Measurements from ENCODE around the gene DIAPH2. TPM values are rescaled to one million over a fixed set of nuclear protein-coding genes. Genes with fewer than 3 reads are reported as not detected.
"Not testable (repeated sequence)": the region's sequence is repeated elsewhere in the genome, so short reads cannot be mapped to it uniquely, and the experiment has no call there.

DIAPH2 gene
- total RNA-seq, 4 donors from 2014 or later: 41.8 to 64.5 (median 54.5) TPM

DNA sequence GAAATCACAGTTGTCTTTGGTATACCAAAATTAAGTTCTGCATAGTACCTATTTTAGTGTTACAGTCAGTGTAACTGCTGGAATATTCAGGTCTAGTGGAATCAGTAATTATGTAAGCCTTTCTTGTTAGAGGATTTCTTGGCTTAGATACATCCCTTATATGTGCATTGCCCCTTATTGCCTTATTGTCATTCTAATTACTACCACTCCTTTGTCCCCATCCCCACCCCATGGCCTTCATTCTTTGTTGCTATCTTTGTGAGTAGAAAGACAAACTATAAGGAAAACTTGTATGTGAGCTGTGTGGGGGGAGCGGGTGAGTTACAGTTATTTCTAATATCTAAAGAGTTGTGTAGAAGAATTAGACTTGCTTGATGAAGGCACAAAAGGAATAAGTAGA lies 162.2 kb downstream of the DIAPH2 start:
- DNase-seq (ENCODE audit: extremely low spot score): no peak
- intact Hi-C loops (cut with DNase I): no loop called here
- no peaks in the 10 kb centered on the region for H3K27me3 ChIP-seq
- no peak overlapping the region for H3K4me3 ChIP-seq
- H3K27ac ChIP-seq (replicated peaks in 1 of 4): no peak overlapping the region
- H3K36me3 ChIP-seq: no peaks in the 10 kb centered on the region
- no peaks in the 10 kb centered on the region for H3K4me1 ChIP-seq
- WGBS: 88% methylated on average over 1 of the region's 1 CpG
- no peaks in the 10 kb centered on the region for H3K9me3 ChIP-seq
- TF ChIP-seq POLR2AphosphoS5 (IDR thresholded peaks at IDR 0.05) (no peak), EP300 (IDR thresholded peaks at IDR 0.05) (no peak), POLR2A (IDR thresholded peaks at IDR 0.05; ENCODE audit: low read depth) (no peak)
- TF ChIP-seq, protein P1, sequence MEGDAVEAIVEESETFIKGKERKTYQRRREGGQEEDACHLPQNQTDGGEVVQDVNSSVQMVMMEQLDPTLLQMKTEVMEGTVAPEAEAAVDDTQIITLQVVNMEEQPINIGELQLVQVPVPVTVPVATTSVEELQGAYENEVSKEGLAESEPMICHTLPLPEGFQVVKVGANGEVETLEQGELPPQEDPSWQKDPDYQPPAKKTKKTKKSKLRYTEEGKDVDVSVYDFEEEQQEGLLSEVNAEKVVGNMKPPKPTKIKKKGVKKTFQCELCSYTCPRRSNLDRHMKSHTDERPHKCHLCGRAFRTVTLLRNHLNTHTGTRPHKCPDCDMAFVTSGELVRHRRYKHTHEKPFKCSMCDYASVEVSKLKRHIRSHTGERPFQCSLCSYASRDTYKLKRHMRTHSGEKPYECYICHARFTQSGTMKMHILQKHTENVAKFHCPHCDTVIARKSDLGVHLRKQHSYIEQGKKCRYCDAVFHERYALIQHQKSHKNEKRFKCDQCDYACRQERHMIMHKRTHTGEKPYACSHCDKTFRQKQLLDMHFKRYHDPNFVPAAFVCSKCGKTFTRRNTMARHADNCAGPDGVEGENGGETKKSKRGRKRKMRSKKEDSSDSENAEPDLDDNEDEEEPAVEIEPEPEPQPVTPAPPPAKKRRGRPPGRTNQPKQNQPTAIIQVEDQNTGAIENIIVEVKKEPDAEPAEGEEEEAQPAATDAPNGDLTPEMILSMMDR (IDR thresholded peaks at IDR 0.05): no peak

DNA sequence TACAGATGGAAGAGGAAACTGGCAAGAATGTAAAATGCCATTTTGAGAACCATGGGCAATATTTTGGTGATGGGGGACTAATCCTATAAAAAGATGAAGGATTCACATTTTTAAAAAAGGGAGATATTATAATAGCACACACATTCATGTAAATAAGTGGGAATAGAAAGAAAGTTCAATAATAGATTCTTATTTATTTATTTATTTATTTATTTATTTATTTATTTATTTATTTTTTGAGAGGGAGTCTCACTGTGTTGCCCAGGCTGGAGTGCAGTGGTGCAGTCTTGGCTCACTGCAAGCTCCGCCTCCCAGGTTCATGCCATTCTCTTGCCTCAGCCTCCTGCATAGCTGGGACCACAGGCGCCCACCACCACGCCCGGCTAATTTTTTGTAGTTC lies 174.8 kb downstream of the DIAPH2 start:
- intact Hi-C loops (cut with DNase I); H3K27ac ChIP-seq (replicated peaks in 1 of 4); H3K27me3 ChIP-seq; H3K36me3 ChIP-seq; DNase-seq (ENCODE audit: extremely low spot score); H3K9me3 ChIP-seq; H3K4me3 ChIP-seq: not testable (repeated sequence)
- peaks cover 0 to 13% (median 7%) of the 10 kb centered on the region in 4 donors for H3K4me1 ChIP-seq
- WGBS: 98% methylated on average over 4 of the region's 4 CpGs

DNA sequence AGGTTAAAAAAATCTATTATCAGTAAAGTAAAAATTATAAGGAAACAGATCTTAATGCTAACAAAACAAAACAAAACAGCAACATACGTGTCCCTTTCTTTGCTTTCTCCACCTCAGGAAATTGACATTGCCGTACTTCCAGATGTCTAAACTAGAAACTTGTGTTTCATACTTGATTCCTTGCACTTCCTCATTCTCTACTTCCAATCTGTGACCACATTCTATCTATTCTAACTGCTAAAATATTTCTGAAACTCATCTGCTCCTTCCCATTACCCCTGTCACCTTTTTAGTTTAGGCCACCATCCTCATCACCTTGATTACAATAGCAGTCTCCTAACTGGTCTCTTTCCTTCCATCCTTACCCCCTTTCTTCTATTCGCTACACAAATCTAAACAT lies 176.6 kb downstream of the DIAPH2 start:
- Histone ChIP-seq H3K9me3 (no peaks in the 10 kb centered on the region), H3K4me3 (no peak overlapping the region), H3K36me3 (no peaks in the 10 kb centered on the region), H3K27ac (replicated peaks in 1 of 4) (no peak overlapping the region), H3K27me3 (no peaks in the 10 kb centered on the region), H3K4me1 (peaks cover 0 to 16% (median 3%) of the 10 kb centered on the region in 4 donors)
- intact Hi-C loops (cut with DNase I): no loop called here
- DNase-seq (ENCODE audit: extremely low spot score): no peak
- 72% methylated on average over 3 of the region's 3 CpGs for WGBS
- no peak for TF ChIP-seq POLR2A (IDR thresholded peaks at IDR 0.05; ENCODE audit: low read depth)
- TF ChIP-seq POLR2AphosphoS5 (IDR thresholded peaks at IDR 0.05): no peak
- TF ChIP-seq, protein P1 (IDR thresholded peaks at IDR 0.05): no peak
- TF ChIP-seq EP300 (IDR thresholded peaks at IDR 0.05): no peak

DNA sequence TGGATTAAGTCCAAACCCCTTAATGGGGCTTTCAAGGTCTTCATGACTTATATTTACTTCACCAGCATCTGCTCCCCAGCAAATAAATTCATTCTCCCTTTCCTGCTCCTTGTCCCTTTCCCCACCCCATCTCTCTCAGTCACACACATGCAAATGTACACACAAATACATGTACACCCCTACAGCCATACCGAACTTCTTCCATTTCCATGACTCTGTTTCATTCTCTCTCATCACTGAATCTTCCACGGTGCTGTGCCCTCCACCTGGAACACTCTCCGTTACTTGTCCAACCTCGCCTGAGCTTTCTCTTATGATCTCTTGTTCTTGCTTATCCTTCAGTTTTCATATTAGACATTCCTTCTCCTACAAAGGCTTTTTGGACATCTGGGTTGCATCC lies 177.0 kb downstream of the DIAPH2 start:
- Histone ChIP-seq H3K27me3 (no peaks in the 10 kb centered on the region), H3K27ac (replicated peaks in 1 of 4) (no peak overlapping the region), H3K4me1 (peaks cover 0 to 11% (median under 1%) of the 10 kb centered on the region in 4 donors), H3K36me3 (no peaks in the 10 kb centered on the region), H3K9me3 (no peaks in the 10 kb centered on the region), H3K4me3 (no peak overlapping the region)
- no peak for DNase-seq (ENCODE audit: extremely low spot score)
- TF ChIP-seq, protein P1 (IDR thresholded peaks at IDR 0.05): no peak
- TF ChIP-seq POLR2A (IDR thresholded peaks at IDR 0.05; ENCODE audit: low read depth): no peak
- no peak for TF ChIP-seq EP300 (IDR thresholded peaks at IDR 0.05)
- no peak for TF ChIP-seq POLR2AphosphoS5 (IDR thresholded peaks at IDR 0.05)
- 81% methylated on average over 4 of the region's 4 CpGs for WGBS
- intact Hi-C loops (cut with DNase I): no loop called here

DNA sequence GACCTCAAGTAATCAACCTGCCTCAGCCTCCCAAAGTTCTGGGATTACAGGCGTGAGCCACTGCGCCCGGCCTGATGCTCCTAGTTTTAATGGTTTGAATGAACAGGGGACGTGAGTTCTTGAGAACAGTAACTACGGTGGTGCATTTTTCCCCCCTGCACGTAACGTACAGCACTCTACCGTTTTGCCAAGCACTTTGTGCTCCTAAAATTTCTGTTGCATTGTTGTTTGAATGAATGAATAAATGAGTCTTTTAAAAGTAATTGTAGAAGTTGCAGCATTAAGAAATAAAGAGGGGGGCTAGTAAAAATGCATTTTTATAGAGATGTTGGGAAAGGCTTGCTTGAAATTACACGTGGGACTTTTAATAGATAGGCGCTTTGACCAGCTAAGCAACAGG lies 199.0 kb downstream of the DIAPH2 start, which contains the start of gene RPA4:
Gene RPA4 (plus strand): TSS at position 301 of the 400 bp plus-strand sequence. CDS start 403 bp downstream, outside the sequence.
- intact Hi-C loops (cut with DNase I): no loop called here
- WGBS: 91% methylated on average over 10 of the region's 10 CpGs
- no peaks in the 10 kb centered on the region for H3K27me3 ChIP-seq
- H3K36me3 ChIP-seq: peaks cover 0 to 9% (median 3%) of the 10 kb centered on the region in 4 donors
- no peaks in the 10 kb centered on the region for H3K9me3 ChIP-seq
- TF ChIP-seq, protein P1 (IDR thresholded peaks at IDR 0.05): no peak
- no peak for TF ChIP-seq POLR2AphosphoS5 (IDR thresholded peaks at IDR 0.05)
- TF ChIP-seq POLR2A (IDR thresholded peaks at IDR 0.05; ENCODE audit: low read depth): no peak
- no peak for TF ChIP-seq EP300 (IDR thresholded peaks at IDR 0.05)
- H3K27ac ChIP-seq (replicated peaks in 1 of 4): no peak within 1 kb of the TSS
- H3K4me3 ChIP-seq: no peak within 1 kb of the TSS
- no peaks in the 10 kb centered on the region for H3K4me1 ChIP-seq
- no peak for DNase-seq (ENCODE audit: extremely low spot score)

Data from esophagus muscularis mucosa (tissue), 4 donors.